GM21825 (cell line): ENCODE results near the gene ALG2.
A peak's percentile ranks its signal among the peaks of the same experiment; 100 is the strongest.
"Not testable (repeated sequence)": the region's sequence is repeated elsewhere in the genome, so short reads cannot be mapped to it uniquely, and the experiment has no call there.

Experiments
- ATAC-seq: cut with Tn5 transposase; IDR thresholded peaks from one replicate; pipeline ENCODE4 v1.9.1; 2021; ENCODE audit warnings: mild to moderate bottlenecking, moderate library complexity; ENCODE audit not compliant: unreplicated experiment

ALG2 gene

DNA sequence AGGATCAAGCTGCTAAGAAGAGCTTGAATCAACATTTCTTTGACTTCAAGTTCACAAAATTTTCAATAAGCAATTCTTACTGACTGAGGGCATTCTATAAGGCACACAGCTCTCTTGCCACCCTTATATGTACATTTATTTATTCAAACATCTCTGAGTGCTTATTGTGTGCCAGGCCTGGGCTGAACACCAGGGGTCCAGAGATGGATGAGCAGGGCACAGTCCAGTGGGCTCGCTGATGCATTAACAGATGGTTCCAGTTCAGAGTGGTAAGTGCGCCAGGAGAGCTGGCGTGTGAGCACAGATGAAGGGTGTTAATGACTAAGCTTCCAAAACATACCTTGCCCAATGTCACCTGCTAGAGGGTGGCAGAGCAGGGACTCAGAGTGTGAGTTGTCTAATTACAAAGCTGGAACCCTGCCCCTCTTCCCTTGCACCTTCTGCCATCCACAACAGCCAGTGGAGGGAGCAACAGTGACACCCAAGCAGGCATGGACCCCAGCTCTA, 24.6 kb downstream of the ALG2 start:
- no peak for ATAC-seq

DNA sequence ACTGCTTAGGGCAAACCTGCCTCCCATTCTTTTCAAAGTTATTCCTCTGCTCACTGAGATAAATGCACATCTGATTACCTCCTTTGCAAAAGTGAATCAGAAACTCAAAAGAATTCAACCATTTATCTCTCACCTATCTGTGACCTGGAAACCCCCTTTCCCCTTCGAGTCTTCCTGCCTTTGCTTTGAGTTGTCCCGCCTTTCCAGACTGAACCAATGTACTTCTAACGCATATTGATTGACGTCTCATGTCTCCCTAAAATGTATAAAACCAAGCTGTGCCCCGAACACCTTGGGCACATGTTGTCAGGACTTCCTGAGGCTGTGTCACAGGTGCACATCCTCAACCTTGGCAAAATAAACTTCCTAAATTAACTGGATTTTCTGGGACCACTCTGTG, 25.3 kb downstream of the ALG2 start:
- not testable (repeated sequence) for ATAC-seq

GRCh38 chr9:99193466-99193821, 28.3 kb downstream of the ALG2 start:
- ATAC-seq = no peak

GRCh38 chr9:99192786-99193465, 28.8 kb downstream of the ALG2 start:
- ATAC-seq = no peak

DNA sequence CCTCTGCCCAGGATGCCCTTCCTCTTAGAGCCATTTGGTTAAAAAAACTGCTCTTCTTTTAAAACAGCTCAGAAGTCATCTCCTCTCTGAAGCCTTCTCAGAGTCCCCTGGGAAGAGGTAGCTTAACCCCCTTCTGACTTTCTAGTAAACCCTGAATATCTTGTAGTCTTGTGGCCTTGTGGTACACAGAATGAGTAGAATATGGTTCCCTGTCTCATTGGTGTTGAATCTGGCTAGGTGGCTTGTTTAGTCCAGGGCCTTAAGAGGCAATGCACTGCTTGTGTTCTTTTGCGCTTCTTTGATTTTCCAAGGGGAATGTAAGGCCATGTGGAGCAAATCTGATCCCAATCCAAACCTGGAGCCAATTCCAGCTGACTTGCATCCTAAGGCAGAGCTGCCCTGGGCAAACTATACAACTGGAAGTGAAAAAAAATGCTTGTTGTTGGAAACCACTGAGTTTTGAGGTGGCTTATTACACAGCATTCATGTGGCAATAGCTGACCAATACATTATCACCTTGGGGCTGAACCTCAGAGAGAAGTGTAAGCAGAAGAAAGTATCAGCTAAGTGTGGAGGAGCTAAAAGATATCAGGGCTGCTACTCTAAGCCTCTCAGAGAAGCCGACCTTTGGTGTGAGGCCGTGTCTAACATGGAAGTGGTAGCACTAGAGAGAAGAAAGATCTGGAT, 31.0 kb downstream of the ALG2 start:
- ATAC-seq = no peak

GRCh38 chr9:99189887-99190596, 31.7 kb downstream of the ALG2 start:
- no peak for ATAC-seq

GRCh38 chr9:99189186-99189585, 32.6 kb downstream of the ALG2 start:
- no peak for ATAC-seq

- no peak for ATAC-seq
Measured at GRCh38 chr9:99187311-99187710, 34.4 kb downstream of the ALG2 start.

DNA sequence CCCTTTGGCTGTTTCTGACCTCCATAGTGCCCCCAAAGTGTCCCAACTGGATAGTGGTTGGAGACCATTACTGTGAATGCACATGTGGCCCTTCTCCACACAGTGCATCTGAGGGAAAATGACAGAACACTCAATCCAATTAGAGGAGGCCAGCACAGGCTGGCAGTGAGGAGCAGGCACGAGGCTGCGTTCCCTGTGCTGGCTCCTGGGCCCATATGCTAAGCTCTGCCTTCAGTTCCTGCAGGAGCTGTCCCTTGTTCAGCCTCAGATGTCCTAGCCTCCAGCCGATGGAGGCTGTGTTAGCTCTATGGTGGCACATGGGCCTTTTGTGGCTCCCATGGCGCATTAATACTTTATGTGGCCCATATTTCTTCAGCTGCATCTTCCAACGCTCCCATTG, 35.8 kb downstream of the ALG2 start:
- ATAC-seq = no peak

- ATAC-seq = no peak
Measured at GRCh38 chr9:99185348-99185632, 36.5 kb downstream of the ALG2 start.

GRCh38 chr9:99184475-99185347, 37.0 kb downstream of the ALG2 start:
- peak; percentile 48 for ATAC-seq

DNA sequence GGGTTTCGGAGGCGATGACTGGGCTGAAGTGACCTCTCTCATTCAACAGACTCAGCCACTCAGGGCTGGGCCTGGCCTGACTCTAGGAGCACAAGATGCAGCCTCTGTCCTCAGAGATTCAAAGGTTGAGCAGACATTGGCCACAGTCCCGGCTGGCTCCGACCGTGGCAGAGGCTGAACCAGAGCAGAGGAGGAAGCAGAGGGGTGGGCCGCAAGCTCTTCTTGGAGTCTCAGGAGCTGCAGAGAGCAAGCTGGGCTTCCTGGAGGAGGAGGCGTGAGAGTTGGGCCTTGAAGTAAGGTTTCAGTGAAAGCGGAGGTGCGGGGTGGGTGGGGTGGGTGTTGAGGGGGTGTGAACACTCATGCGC, 37.6 kb downstream of the ALG2 start:
- ATAC-seq = no peak

DNA sequence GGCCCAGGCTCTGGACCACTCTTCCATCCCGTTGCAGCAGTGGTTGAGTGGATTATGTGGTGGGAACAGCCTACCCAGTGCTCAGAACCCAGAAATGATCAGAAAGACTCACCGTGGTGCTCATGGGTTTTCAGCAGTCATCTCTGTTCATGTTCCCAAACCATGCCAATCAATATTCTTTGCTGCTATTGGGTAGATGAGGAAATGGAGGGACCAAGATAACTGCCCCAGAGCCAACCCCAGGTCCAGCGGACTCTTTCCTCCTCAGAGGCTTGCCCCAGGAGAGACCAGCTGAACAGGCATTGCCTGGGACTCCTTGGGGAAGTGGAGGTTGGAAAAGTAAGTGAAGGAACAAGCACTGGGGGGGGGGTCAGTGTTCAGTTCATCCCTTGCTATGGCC, 38.1 kb downstream of the ALG2 start:
- no peak for ATAC-seq

DNA sequence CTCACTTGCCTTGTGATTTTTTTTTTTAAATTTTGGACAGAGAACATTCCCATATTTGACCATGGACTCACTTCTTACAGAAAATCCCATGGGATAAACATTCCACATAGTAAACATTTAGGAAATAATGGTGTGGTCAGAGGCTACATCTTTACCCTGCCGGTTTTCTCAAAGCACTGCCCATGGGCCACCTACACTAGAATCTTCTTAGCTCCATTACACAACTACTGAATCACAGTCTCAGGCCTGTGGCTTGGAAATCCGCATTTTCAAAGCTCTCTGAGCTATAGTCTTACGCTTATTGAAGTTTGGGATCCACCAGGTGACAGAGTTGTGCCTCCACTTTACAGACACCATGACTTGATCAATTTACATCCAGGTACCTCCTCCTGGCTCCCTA, 39.4 kb downstream of the ALG2 start:
- no peak for ATAC-seq

DNA sequence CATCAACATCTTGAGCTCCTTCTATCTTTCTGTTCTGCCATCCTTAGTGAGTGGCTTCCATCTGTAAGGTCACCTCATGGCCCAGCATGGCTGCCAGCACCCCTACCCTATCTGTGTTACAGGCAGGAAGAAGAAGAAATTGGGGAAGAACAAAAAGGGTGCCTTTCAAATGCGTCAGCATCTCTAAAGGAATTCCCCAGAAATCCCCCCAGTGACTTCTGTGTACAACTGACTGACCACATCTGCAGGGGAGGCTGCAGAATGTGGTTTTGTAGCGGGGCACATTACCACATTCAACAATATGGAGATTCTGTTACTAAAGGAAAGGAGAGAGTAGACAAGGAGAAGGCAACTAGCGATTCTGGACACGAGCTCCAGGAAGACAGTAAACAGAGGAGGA, 40.1 kb downstream of the ALG2 start:
- peak; percentile 37 for ATAC-seq

GRCh38 chr9:99181206-99181605, 40.5 kb downstream of the ALG2 start:
- ATAC-seq = no peak

GRCh38 chr9:99180662-99181061, 41.1 kb downstream of the ALG2 start:
- ATAC-seq = no peak

GRCh38 chr9:99180199-99180598, 41.5 kb downstream of the ALG2 start:
- no peak for ATAC-seq

- no peak for ATAC-seq
Measured at GRCh38 chr9:99178912-99179872, 42.5 kb downstream of the ALG2 start.
